Activated CD8-positive, alpha-beta memory T cell treated with anti-CD3 and anti-CD28 coated beads, Interleukin-2, amount 50 U/mL, for 24 hours (primary cell): ENCODE data around the gene OR14A16.

ENCODE experiments used
- DNase-seq: peaks from one replicate; pipeline ENCODE4 v3.0.0-alpha.2; 2020; ENCODE audit errors: extremely low read depth

OR14A16 gene

DNA sequence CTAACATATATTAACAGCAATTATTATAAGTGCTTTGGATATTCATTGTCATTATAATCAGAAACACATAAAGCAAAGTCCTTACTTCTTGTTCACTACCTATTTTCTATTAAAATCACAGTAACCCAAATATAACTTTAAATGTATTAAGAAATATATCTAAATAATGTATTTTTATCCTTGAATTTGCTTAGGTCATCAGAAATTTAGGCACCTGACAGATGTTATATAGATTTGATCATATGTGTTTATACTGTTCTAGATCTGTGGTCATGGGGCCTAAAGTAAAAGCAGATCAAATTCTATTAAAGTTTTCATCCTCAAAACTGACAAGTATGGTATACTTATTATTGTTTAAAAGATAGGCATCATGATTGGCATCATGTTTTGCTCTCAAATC lies 54.3 kb downstream of the OR14A16 start:
- no peak for DNase-seq
